Skeletal muscle satellite cell (primary cell): ENCODE results near the gene FBLN5.

Source experiments
- H3K27me3 ChIP-seq: 2 replicates; pipeline ENCODE4 v1.7.0; 2013; ENCODE audit warnings: low read length; ENCODE audit not compliant: control insufficient read depth, insufficient read depth
- H3K36me3 ChIP-seq: 2 replicates; pipeline ENCODE4 v1.7.0; 2013; ENCODE audit warnings: mild to moderate bottlenecking, control low read depth, low read length; ENCODE audit not compliant: insufficient read depth
- H3K4me1 ChIP-seq: 2 replicates; pipeline ENCODE4 v1.7.0; 2013; ENCODE audit warnings: low read length; ENCODE audit not compliant: control insufficient read depth, insufficient read depth
- H3K4me2 ChIP-seq: 2 replicates; pipeline ENCODE4 v1.7.0; 2013; ENCODE audit warnings: mild to moderate bottlenecking, low read length
- H3K4me3 ChIP-seq: 2 replicates; pipeline ENCODE4 v1.7.0; 2013; ENCODE audit warnings: low read length
- H3K9ac ChIP-seq: 2 replicates; pipeline ENCODE4 v1.7.0; 2013; ENCODE audit warnings: mild to moderate bottlenecking, low read depth, low read length, moderate library complexity
- H3K9me3 ChIP-seq: replicated peaks from 2 replicates; pipeline ENCODE4 v1.7.0; 2013; ENCODE audit warnings: mild to moderate bottlenecking, control low read depth, low read length

The FBLN5 gene

DNA sequence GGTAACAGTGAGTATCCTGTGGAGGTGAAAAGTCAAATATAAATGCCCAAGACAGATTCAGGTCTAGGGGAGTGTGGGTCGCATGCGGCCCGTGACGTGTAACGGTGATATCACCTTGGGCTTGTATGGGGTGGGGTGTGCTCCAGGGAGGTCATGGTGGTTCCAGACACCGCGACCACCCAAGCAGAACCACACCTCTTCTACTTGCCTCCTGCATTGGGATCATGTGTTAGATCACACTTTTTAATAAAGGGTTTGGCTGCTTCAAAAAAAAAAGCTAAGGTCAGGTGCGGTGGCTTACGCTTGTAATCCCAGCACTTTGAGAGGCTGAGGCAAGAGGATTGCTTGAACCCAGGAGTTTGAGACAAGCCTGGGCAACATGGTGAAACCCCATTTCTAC lies 4.5 kb downstream of the FBLN5 start:
- H3K36me3 ChIP-seq: peaks cover 26% of the 10 kb centered on the region
- H3K9ac ChIP-seq: no peak overlapping the region

DNA sequence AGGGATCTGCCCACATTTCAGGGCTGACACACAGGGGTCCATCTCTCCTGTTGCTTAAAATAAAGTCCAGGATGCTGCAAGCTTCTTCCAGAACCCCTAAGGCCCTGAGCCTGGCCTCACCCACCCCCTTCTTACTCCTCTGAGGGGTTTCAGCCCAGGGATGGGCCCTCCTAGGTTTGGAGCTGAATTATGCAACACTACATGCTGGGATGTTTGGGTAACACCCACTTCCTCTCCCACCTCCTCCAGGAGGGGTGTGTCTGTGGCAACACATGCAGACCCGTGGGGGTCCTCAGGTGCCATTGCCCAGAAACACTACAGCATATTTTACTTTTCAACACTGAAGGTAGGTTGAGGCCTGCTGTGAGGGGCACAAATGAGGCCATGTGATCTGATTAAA lies 5.4 kb downstream of the FBLN5 start:
- H3K36me3 ChIP-seq: peaks cover 33% of the 10 kb centered on the region
- H3K4me2 ChIP-seq: no peak overlapping the region
- no peak overlapping the region for H3K4me3 ChIP-seq

More for the DNA sequence above, 4.5 kb downstream of the FBLN5 start:
- Histone ChIP-seq H3K9me3 (no peaks in the 10 kb centered on the region), H3K4me3 (no peak overlapping the region), H3K27me3 (no peaks in the 10 kb centered on the region), H3K4me2 (no peak overlapping the region), H3K4me1 (peaks cover 10% of the 10 kb centered on the region)

GRCh38 chr14:91940209-91940608 lies 7.3 kb downstream of the FBLN5 start:
- Histone ChIP-seq H3K4me1 (peaks cover 6% of the 10 kb centered on the region), H3K9me3 (no peaks in the 10 kb centered on the region), H3K36me3 (peaks cover 49% of the 10 kb centered on the region), H3K4me3 (no peak overlapping the region), H3K9ac (no peak overlapping the region), H3K27me3 (no peaks in the 10 kb centered on the region), H3K4me2 (no peak overlapping the region)

More for the DNA sequence above, 5.4 kb downstream of the FBLN5 start:
- H3K9me3 ChIP-seq: no peaks in the 10 kb centered on the region
- no peak overlapping the region for H3K9ac ChIP-seq
- peaks cover 9% of the 10 kb centered on the region for H3K4me1 ChIP-seq
- H3K27me3 ChIP-seq: no peaks in the 10 kb centered on the region

DNA sequence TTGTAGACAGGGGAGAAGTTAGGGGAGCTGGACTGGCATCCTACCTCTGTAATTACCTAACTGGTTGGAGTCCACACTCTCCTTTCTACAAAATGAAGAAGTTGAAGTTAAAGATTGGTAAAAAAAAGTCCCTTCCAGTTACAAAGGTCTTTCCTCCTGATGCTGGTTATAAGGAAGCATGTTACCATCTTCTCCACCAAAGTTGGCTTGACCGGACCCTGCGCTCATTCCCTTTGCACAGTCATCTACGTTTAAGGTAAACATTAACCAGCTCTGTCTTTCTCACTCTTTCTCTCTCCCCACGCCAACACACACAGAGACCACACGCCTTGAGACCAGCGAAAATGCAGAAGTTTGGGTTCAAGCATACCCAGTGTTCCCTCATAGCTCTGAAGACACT lies 11.9 kb downstream of the FBLN5 start:
- no peak overlapping the region for H3K4me2 ChIP-seq
- H3K9ac ChIP-seq: no peak overlapping the region
- peaks cover 40% of the 10 kb centered on the region for H3K36me3 ChIP-seq
- no peaks in the 10 kb centered on the region for H3K9me3 ChIP-seq
- H3K4me3 ChIP-seq: no peak overlapping the region
- H3K4me1 ChIP-seq: peaks cover 6% of the 10 kb centered on the region
- no peaks in the 10 kb centered on the region for H3K27me3 ChIP-seq

DNA sequence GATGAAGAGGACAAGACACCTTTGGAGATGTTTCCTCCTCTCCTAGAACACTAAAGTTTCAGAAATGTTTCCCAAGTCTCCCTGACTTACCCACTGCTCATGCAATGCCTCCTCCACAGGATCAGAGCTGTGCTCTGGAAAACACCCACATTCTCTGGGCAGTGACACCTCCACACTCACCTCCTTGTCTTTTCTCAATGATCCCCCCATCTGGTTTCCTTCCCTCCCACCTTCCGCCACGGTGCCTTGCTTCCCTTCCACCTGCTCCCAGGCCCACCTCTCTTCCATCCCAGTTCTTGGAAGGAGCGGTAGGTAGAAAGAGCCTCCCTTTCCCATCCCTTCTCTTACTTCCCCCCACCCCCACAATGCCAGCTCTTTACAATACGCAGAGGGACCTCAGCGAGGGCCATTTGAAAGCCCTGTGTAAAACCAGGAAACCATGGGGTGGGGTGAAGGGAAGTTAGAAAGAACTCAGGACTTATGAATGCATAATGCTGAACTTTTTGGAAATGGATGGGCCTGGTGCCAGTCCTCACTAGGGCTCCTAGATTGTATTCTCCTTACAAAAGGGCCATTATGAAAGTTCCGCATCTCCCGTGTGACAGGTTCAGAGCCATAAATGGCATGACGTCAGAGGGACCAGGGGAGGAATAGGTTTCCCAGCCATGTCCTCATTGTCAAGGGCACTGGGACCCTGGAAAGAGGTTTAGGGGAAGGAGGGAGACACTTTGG lies 12.8 kb downstream of the FBLN5 start:
- H3K27me3 ChIP-seq: no peaks in the 10 kb centered on the region
- no peak overlapping the region for H3K4me2 ChIP-seq
- H3K4me1 ChIP-seq: peaks cover 15% of the 10 kb centered on the region
- no peak overlapping the region for H3K9ac ChIP-seq
- peaks cover 32% of the 10 kb centered on the region for H3K36me3 ChIP-seq
- no peaks in the 10 kb centered on the region for H3K9me3 ChIP-seq
- H3K4me3 ChIP-seq: no peak overlapping the region

DNA sequence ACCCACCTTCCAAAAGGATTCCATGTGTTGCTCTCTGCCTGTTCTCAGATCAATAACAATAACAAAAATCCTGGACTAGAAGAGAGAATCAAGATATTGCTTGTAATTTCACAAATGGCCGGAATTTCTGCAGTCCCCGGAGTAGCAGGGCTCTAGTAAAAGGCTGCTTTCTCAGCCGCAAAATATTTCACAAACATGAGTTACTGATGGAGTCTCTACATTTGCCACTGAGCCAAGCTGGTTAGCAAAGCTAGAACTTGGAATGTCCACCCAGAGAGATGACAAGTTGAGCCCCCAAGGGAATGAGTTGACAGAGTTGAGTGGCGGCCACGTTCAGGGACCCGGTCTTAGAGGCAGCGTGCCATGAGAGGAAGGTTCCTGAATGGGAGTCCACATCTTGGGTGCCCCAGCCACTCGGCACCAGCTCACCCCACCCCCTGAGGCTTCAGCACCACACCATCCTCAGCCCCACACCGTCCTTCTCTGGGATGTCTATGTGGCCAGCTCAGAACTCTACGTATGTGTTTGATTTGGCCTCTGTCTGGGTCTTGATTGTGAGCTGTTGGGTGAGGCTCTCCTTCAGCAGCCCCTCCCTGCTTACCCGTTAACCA lies 15.9 kb downstream of the FBLN5 start:
- H3K4me3 ChIP-seq: no peak overlapping the region
- H3K4me1 ChIP-seq: peaks cover 42% of the 10 kb centered on the region
- H3K4me2 ChIP-seq: no peak overlapping the region
- no peaks in the 10 kb centered on the region for H3K27me3 ChIP-seq
- H3K36me3 ChIP-seq: peaks cover 18% of the 10 kb centered on the region
- no peaks in the 10 kb centered on the region for H3K9me3 ChIP-seq
- H3K9ac ChIP-seq: no peak overlapping the region

DNA sequence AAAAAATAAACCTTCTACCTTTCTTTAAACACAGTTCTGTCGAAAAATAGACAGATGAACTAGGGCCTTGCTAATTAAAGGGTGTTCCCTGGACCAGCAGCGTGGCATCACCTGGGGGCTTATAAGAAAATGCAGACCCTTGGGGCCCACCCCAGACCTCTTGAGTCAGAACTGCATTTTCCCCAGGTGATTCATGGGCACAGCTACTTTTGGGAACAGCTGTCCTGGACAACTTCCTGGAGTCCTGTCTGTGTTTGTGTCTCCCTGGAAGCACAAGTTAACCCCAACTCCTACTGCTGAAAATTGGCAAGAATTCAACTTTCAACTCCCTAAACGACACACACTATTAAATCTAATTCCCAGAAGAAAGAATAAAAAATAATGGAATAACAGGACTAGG lies 17.8 kb downstream of the FBLN5 start:
- H3K36me3 ChIP-seq: peaks cover 21% of the 10 kb centered on the region
- H3K4me3 ChIP-seq: no peak overlapping the region
- peaks cover 50% of the 10 kb centered on the region for H3K4me1 ChIP-seq
- H3K9me3 ChIP-seq: no peaks in the 10 kb centered on the region
- peak overlapping the region; percentile 22 for H3K9ac ChIP-seq
- peak overlapping the region; percentile 46 for H3K4me2 ChIP-seq
- H3K27me3 ChIP-seq: no peaks in the 10 kb centered on the region

DNA sequence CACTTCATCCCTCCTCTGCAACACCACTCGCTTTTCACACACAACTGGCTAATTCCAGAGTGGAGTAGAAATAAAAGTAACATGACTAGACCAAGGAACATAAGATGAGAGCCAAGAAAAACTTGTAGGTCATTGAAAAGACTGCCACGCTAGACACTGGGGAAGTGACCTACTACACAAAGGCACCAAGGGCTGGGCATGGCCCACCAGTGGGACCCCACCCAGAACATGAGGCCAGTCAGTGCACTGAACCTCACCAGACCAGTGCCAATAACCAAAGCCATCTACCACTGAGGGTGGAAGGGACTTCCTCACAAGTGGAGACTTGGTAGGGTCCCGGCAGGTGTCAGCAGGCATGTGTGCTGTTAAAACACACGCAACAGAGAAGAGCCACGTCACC lies 19.7 kb downstream of the FBLN5 start:
- Histone ChIP-seq H3K4me2 (peak overlapping the region; percentile 31), H3K4me3 (no peak overlapping the region), H3K36me3 (peaks cover 28% of the 10 kb centered on the region), H3K27me3 (no peaks in the 10 kb centered on the region), H3K4me1 (peaks cover 53% of the 10 kb centered on the region), H3K9me3 (no peaks in the 10 kb centered on the region), H3K9ac (no peak overlapping the region)

DNA sequence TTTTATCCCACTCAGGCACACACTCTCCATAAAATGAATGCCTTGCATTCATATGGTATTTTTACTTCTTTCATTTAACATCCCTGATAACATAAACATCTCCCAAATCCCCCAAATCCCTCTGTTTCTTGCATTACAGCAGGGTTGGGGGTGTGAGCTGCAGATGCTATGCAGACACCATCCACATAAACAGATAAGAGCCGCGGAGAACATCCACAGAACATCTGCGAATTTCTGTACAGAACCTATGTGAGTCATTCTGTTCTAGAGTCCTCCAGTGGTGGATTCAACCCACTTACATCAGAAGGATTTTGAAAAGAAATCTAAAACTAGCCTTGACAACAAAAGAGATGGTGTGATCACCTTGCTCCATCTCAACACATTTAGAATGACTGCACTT lies 20.3 kb downstream of the FBLN5 start:
- Histone ChIP-seq H3K27me3 (no peaks in the 10 kb centered on the region), H3K4me2 (peak overlapping the region; percentile 31), H3K9me3 (no peaks in the 10 kb centered on the region), H3K9ac (no peak overlapping the region), H3K36me3 (peaks cover 28% of the 10 kb centered on the region), H3K4me1 (peaks cover 53% of the 10 kb centered on the region), H3K4me3 (no peak overlapping the region)

DNA sequence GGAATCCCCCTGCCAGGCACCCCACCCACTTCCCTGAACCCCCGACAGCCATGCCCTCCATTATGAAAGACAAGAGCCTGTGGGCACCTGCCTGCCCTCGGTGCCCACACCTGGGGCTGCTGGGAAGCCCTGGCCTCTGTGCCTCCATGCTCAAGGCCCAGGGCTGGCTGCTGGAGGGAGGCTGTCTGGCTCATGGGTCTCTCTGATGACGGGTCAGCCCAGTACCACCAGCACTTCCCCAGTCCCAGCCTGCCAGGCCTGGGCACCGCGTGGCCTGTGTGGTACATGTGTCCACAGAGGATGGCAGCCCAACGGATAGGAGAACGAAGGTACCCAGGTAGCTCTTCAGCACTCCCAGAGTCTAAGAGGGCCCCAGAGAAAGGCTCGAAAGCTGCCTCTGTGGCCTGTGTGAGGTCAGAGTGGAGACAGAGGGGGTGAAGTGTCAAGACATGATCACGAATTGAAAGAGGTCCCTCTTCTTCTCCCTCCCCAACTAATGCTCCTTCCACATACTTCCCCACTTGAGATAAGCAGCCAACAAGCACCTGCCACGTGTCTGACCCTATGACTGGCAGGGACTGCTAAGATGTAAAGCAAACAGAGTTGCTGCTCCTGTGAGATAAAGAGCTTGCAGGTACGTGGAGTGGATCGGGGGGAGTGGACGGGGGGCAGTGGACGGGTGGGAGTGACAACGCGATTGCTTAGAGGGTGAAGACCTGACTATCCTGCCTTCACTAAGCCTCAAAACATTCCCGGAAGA lies 21.2 kb downstream of the FBLN5 start:
- no peak overlapping the region for H3K4me2 ChIP-seq
- no peaks in the 10 kb centered on the region for H3K27me3 ChIP-seq
- H3K9me3 ChIP-seq: no peaks in the 10 kb centered on the region
- H3K9ac ChIP-seq: no peak overlapping the region
- no peak overlapping the region for H3K4me3 ChIP-seq
- H3K4me1 ChIP-seq: peaks cover 53% of the 10 kb centered on the region
- peaks cover 28% of the 10 kb centered on the region for H3K36me3 ChIP-seq

- no peak overlapping the region for H3K4me2 ChIP-seq
- H3K36me3 ChIP-seq: peaks cover 31% of the 10 kb centered on the region
- H3K9ac ChIP-seq: no peak overlapping the region
- peaks cover 48% of the 10 kb centered on the region for H3K4me1 ChIP-seq
- no peaks in the 10 kb centered on the region for H3K27me3 ChIP-seq
- H3K9me3 ChIP-seq: no peaks in the 10 kb centered on the region
- H3K4me3 ChIP-seq: no peak overlapping the region
Observed at GRCh38 chr14:91925727-91926121, 21.8 kb downstream of the FBLN5 start.
